HG03342 (cell line): ENCODE measurements around the gene HOXB1.
"Not testable (repeated sequence)": the region's sequence is repeated elsewhere in the genome, so short reads cannot be mapped to it uniquely, and the experiment has no call there.

ENCODE experiments used
- ATAC-seq: cut with Tn5 transposase; IDR thresholded peaks from one replicate; pipeline ENCODE4 v1.9.1; 2021; ENCODE audit warnings: mild to moderate bottlenecking, moderate library complexity; ENCODE audit not compliant: unreplicated experiment

The HOXB1 gene

DNA sequence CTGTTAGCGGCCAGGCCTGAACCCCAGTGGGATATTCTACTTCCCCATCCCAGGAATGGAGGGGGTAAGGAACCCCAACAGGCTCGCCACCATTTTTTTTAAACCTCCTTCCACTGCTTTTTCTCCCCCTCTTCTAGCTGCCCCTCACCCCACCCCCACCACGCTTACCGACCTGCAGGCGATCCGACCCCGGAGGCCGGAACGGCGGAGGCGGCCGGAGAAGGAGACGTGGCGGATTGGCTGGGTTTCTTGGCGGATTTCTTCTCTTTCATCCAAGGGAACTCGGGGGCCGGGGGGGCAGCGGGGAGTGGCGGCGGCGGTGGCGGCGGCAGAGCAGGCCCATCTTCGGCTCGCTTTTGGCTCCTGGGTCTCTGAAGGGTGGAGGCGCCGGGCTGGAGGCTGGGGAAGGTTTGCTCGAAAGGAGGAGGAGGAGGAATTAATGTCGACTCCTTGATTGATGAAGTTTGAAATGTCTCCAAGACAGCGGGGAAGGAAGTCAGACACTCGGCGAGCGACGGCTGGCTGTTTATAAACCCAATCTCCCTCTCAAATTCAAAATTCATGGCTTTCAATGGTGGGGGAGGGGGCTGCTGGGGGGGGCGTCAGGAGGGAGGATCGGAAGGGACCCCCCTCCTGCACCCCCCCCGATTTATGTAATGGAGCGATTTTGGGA is 13.7 kb upstream of the HOXB1 start:
- no peak for ATAC-seq

DNA sequence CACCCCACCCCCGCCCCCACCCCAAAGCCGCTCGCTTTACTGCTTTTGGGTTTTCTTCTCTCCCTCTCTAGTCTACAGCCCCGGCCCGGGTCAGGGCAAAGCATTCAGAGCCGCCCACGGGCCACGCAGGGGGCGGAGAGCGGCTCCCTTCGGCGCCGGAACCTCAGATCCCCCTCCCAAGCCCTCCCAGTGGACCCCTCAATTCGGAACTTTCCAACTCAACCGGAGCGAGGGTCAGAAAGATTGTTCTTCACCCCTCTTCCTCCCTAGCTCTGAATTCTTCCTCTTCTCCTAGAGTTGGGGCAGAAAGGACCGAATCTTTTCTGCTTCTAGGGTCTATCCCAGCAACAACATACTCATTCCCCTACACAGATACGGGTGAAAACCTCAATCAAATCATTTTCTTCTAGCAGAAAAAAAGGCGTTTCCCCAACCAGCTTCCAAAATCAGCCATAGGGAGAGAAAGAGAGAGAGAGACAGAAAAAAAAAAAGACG is 13.1 kb upstream of the HOXB1 start:
- ATAC-seq: peak; percentile 25

DNA sequence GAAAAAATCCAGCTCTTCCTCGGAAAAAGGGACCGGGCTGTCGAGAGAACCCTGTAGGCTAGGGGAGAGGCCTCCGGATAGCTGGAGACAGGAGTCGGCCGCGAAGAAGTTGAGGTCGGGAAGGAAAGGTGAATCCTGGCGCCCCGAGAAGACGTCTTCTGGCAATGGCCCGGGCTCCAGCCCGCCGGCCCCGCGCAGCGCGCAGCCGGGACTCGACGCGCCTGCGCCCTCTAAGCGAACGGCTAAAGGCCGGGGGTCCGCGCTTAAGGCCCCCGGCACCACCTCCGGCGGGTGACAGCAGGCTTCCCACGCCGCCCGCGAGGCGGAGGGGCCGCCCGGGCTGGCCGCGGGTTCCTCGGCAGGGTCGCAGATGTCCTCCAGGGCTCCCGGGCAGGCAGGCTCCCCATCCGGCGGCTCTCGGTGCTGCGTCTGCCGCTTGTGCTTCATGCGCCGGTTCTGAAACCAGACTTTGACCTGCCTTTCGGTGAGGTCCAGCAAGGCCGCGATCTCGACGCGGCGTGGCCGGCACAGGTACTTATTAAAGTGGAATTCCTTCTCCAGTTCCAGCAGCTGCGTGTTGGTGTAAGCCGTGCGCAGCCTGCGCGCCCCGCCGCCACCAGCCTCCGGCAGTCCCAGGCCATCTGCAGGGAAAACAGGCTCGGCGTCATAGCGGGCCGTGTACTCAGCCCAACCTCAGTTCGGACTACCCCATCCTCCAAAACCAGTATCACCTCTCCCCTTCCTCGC is 12.5 kb upstream of the HOXB1 start:
- ATAC-seq: peak; percentile 44

DNA sequence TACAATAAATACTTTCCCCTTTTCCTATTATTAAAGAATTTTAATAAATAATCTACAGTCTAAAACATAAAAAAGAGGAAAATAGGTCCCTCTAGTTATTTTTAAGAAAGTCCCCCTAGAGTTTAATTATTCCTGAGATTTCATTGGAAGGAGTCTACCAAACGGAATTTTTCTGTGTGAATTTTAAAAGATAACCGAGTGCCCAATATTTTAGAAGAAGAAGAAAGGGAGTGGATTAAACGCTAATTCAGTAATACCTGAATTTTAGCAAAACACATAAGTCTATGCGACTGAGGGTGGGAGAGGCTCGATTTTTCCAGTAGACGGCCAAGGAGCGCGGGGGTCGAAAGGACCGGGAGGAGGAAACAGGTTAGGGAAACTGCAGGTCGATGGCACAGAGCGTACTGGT is 11.9 kb upstream of the HOXB1 start:
- peak; percentile 9 for ATAC-seq

DNA sequence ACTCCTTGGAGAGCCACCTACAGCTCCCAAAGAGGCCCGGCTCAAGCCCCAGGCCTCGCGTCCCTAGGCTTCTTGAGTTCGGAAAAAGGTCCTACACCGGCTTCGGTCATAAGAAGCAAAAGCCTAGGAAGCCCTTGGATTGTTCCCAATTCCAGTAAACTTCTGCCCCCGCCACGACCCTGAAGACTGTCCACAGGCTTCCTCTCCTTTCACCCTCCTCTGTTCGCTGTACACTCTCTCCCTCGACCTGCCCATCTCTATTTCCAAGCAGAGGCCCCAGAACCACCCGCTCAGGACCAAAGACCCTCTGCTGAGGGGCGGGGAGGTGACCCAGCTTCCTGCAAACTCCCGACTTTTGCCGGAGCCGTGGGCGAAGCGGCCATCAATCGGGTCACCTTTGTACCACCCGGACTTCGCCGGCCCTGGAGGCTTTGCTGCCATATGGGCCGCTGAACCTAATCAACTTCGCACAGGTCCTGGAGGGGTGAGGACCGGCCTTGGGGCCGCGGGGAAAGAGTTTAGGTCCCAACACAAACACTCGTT is 11.4 kb upstream of the HOXB1 start:
- ATAC-seq: no peak

DNA sequence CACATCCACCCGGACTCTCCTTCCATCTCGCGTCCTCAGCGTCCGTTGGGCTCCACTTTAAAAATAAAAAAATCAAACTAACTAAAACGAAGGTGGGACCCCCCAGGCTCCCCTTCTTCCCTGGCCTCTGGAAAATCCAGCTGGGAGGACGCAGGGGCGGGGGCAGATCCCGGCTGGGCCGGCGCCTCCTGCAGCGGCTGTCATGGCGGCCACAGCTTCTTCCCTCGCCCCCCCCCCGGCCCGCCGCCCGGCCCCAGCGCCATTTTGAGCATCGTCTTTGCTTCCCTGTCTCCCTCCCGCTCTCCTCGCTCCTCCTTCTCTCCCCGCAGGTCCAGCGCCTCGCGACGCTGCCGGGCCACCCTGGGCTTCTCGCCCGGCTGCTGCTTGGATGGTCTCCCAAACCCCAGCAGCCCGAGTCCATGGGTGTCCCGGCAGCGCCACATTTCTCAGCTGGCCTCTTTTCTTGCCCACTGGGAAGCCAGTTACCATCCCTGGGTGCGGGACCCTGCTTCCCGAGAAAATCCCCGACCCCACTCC is 10.8 kb upstream of the HOXB1 start:
- no peak for ATAC-seq

DNA sequence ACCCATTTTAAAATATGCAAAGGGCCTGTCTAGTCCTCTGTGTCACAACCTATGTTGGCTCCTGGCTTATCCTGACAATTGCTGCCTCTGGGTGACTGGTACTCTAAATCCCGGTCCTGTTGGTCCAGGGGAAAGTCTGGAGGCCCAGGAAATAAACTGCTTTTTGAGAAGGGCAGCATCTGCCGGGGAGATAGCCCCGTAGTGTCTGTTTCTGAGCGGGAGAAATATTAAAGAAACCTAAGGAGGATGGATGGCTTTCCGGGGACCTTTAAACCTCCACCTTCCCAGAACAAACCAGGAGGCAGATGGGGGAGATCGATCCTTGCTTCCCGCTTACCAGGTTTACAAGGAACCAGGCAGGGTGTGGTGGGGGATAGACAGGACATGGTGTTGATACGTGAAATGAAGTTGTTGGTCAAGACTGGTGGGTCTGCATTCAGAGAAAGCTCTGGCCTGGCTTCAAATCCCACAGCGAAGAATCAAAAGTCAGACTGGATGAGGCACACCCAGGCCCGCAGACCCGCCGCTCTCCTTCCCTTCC is 10.3 kb upstream of the HOXB1 start:
- no peak for ATAC-seq

DNA sequence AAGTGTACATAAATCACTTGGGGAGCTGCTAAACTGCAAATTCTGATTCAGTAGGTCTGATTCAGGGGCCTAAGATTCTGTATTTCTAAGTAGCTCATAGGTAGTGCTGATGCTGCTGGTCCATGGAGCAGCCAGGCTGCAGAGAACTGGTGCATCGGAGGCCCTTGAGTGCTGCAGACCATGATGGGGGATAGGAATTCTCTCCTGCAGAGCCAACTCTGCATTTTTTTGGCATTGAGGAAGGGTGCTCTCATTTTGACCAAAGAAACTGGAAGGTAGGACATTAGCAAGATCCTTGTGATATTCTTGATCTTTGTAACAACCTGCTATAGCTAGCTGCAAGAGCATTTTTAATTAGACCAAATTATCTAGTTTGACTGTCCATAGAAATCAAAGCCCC is 9.4 kb upstream of the HOXB1 start:
- ATAC-seq: no peak

DNA sequence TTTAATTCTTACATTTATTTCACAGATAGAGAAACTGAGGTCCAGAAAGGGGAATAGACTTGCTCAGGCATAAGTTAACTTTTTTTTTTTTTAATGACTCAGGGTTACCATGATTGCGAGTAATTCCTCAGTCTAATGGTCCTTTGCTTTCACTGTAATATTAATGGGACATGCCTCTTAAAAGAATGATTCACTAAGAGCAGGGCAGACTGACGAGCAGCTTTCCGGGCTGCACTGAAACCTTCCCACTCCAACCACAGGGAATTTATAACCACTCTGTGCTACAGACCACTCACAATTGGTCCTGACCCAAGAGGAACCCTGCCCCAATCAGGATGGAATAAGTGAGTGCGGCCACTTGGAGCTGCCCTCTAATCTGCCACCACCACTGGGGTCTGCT is 8.4 kb upstream of the HOXB1 start:
- ATAC-seq: no peak

DNA sequence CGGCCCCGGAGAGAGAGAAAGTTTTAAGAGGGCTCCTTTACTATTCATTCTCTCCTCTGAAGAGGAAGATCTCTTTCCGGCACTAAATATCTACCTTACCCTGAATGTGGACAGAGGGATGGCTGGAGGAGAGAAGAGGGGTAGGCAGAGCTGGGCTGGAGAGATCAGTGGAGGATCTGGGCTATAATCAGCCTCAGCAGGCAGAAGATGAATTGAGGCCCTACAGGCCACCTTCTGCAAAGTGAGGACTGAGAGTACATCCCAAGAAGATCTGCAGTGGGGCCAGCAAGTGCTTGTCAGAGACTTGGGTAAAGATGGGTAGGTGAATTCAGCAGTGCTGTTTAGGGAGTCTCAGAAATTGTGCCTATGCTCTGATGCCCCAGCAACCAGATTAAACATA is 6.5 kb upstream of the HOXB1 start:
- no peak for ATAC-seq

DNA sequence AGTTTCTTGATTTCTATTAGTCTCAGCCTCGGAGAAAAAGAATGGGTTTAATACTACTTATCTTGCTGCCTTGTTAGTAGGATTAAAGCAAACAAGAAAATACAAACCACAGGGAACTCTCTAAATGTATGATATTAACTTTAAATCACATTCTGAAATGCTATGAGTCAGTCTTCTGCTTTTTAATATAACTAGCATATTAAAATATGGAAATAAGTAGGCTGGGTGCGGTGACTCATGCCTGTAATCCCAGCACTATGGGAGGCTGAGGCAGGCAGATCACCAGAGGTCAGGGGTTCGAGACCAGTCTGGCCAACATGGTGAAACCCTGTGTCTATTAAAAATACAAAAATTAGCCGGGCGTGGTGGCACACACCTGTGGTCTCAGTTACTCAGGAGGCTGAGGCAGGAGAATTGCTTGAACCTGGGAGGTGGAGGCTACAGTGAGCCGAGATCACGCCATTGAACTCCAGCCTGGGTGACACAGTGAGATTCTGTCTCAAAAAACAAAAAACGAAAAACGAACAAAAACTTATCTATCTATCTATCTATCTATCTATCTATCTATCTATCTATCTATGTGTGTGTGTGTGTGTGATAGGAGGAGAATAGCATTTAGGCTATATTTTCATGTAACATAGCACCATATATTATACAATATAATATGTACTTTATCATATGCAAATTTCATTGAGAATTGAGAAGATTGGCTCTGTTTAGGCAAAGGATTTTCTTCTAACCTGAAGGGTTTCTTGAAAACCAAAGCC is 5.2 kb upstream of the HOXB1 start:
- ATAC-seq: not testable (repeated sequence)

DNA sequence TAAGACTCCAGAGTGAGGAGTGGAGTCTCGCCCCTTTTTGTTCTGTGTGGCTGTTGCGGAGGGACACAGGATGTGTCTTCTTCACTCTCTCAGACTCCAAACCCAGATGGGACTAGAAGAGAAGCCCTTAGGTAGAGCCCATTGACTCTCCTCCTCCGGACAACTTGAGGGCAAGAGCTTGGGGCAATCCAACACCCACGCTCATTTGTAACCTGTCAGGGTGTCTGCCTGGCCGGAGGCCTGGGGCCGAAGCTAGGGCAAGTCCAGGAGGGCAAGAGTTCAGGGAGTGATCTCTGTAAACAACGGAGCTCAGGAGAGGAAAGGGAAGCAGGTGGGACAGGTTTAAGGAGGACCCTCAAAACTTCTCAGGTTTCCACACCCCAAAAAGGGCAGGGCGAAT is 1.4 kb upstream of the HOXB1 start:
- ATAC-seq: no peak

DNA sequence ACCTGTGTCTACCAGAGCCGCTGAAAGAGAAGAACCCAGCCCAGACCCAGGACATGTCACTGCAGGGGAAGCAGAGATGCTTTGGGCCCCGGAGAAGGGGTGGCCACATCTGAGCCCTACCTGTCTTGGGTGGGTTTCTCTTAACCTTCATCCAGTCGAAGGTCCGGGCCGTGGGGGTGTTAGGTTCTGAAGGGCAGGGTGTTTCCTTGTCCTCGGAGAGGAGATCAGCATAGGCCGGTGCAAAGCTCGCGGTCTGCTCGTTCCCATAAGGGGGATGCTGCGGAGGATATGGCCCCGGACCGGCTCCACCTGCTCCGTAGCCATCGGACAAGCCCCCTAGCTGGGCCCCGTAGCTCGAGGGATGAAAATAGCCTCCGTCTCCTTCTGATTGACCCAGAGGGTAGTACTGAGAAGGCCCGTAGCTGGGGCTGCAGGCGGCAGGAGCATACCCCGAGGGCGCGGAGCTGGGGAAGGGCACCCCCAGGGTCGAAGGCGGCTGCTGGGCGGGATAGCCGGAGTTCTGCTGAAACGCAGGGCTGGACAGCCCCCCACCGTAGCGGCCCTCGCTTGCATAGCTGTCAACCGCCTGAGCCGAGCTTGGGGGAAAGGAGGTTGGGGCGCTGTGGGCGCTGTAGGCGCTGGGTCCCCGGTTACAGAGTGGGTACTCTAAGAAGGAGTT is 464 bp downstream of the HOXB1 start:
- no peak for ATAC-seq

DNA sequence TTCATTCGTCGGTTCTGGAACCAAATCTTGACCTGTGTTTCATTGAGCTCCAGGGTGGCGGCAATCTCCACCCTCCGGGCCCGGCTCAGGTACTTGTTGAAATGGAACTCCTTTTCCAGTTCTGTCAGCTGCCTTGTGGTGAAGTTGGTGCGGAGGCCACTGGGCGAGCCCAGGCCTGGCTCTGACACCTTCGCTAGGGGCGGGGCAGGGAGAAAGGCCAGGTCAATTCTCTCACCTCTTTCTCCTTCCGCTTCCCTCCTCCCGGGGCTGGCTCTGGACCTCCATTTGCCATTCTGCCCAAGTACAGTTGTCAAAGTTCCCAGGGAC is 1.2 kb downstream of the HOXB1 start:
- no peak for ATAC-seq

DNA sequence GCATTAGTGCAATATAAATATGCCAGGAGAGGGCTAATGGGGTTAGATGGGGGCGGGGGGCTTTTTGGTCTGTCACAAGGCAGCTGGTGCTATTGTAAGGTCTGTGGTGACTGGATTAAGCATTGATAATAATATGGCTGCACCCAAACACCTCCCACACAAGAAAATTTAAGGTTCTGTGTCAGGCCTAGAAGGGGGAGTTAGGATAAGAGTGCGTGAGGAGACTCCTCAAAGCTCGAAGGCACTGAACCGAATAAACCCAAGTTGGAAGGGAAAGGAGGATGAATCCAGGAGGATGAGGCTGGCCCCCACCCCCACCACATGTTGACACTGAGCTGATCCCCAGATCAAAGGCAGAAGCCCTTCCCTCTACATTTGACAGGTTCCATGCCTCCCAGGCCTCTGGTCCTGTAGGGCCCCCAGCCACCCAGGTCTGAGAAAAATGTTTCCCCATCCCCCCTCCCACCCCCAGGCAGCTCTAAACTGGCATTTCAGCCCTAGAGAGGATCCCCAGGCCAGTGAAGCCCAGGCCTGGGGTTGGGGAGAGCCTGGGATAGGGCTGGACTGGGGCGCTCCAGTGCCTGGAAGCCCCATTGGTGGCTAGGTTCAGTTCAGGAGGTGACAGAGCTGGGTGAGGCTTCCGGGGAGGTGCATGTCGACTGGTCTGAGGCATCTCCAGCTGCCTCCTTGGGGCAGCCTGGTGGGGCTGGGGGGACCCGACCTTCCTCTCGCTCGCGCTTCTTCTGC is 1.7 kb downstream of the HOXB1 start:
- no peak for ATAC-seq

DNA sequence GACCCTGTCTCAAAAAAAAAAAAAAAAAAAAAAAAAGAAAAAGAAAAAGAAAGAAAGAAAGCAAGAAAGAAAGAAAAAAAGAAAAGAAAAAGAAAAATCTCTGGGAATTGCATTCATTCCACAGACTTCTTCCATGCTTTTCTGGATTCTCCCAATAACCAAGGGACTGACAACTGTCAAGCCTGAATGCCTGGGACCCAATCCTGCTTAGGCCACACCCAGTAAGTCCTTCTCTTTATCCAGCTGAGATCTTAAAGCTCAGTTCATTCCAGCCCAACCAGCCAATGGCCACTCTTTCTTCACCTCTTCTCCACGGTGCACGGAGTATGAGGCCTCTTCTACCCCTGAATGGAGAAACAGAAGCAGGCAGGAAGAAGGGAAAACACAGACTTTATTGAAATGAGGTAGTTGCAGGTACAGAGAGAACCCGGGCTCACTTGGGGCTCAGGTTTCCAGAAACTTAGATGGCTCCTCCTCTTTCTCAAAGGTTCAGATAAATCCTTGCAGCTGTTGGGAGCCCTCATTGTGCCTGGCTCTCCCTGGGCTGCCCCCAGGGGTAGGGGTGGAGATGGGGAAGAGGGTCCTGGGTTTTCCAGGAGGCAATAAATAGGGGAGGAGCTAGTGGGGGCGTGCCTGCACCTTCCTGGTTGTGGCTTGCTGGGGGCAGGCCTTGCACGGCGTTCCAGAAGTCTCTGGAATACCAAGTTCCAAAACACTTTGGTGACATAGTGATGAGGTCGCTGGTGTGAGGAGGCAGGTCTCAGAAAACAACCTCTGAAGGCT is 2.5 kb downstream of the HOXB1 start:
- ATAC-seq: no peak

DNA sequence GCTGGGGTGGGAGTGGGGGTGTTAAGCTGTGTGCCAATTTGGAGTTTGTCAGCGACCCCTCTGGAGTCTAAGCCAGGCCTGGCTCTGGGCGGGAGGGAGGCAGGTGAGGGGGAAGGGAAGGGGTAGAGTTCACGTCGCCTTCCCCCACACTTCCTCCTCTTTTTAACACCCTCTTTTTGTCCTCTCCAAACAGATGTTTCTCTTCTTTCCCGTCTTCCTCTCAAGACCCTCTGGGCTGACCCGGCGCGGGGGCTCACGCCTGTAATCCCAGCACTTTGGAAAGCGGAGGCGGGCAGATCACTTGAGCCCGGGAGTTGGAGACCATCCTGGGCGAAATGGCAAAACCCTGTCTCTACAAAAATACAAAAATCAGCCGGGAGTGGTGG is 3.3 kb downstream of the HOXB1 start:
- ATAC-seq: no peak

DNA sequence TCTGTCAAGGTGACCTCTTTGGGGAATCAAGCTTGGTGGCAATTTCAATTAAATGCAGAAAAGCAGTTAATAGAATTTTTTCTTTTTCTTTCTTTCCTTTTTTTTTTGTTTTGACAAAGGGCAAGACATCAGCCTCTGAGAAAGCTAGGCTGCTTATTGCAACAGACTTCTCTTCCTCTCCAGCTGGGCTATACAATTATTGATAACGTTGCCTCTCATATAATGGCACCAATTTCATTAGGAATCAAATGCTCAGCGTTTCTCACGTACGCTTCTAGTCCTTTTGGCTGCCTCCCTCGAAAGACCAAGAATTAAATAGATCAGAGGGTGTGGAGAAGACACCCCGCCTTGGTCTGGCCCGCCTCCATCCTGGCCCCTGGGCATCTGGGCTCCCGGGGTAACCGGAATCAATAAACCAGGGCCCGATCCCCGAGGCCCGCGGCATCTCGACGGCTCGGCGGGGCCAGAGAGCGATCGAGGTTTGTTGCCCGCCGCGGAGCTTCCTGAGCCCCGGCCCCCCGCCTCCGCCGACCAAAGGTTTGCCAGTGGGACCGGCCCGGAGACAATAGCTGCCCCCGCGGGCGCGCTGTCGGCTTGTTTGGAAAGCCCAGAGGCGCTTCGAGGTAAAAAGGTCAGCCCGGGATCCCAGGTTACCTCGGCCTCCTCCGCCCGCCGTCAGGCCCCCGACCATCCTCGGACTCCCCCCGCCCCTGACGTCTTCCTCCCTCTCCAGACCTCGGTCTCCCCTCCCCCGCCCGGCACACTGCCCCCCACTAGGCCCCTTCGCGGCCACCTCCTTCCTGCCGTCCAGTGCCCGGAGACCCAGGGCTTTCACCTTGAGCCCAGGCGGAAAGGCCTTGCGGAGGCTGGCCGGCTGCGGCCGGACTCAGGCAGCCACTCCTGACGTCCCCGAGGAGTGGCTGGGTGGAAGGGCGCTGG is 3.9 kb downstream of the HOXB1 start:
- no peak for ATAC-seq
